Stomach smooth muscle (tissue), 2 donors: ENCODE results near the gene ACTN3.

Source experiments
- H3K27ac ChIP-seq: one replicate; pipeline ENCODE4 v1.7.0; 2013; ENCODE audit warnings: mild to moderate bottlenecking, low read length, inconsistent platforms
- H3K27me3 ChIP-seq, 2 donors: one replicate each; pipeline ENCODE4 v1.7.0; 2013; ENCODE audit warnings: low read length in 2 of 2; ENCODE audit not compliant: insufficient read depth in 2 of 2, control insufficient read depth in 1 of 2
- H3K36me3 ChIP-seq, 2 donors: one replicate each; pipeline ENCODE4 v1.7.0; 2013; ENCODE audit warnings: low read length in 2 of 2; ENCODE audit not compliant: control insufficient read depth in 2 of 2, insufficient read depth in 2 of 2
- H3K4me1 ChIP-seq: one replicate; pipeline ENCODE4 v1.7.0; 2013; ENCODE audit warnings: low read length; ENCODE audit not compliant: control insufficient read depth, insufficient read depth
- H3K4me3 ChIP-seq, 2 donors: one replicate each; pipeline ENCODE4 v1.7.0; 2013; ENCODE audit warnings: low read length in 2 of 2
- H3K9ac ChIP-seq, 2 donors: one replicate each; pipeline ENCODE4 v1.7.0; 2013; ENCODE audit warnings: low read length in 2 of 2, mild to moderate bottlenecking in 1 of 2
- H3K9me3 ChIP-seq, 2 donors: one replicate each; pipeline ENCODE4 v1.7.0; 2013; ENCODE audit warnings: low read length in 2 of 2; ENCODE audit not compliant: control insufficient read depth in 2 of 2
- donor health status: healthy.
- donor health status: Pancreatic carcinoma.

ACTN3 gene

DNA sequence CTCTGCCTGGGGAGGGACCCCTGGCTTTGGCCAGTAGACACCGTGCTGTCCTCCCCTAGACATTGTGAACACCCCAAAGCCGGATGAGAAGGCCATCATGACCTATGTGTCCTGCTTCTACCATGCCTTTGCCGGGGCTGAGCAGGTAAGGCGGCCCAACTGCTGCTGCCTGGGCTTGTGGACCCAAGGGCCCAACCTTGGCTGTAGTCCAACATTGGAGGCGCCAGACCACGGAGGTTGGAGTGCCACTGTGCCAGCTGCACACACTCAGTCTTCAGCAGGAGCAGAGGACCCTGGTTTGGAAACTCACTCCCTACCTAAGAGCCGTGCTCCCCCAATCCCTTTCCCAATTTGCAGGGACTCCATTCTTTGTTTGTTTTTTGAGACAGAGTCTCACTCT lies 9.4 kb downstream of the ACTN3 start:
- Histone ChIP-seq H3K9me3 (no peaks in the 10 kb centered on the region), H3K4me1 (peaks cover 10% of the 10 kb centered on the region), H3K4me3 (no peak overlapping the region), H3K27ac (no peak overlapping the region), H3K9ac (no peak overlapping the region), H3K36me3 (no peaks in the 10 kb centered on the region), H3K27me3 (peaks cover 0 to 5% of the 10 kb centered on the region in 2 donors)

DNA sequence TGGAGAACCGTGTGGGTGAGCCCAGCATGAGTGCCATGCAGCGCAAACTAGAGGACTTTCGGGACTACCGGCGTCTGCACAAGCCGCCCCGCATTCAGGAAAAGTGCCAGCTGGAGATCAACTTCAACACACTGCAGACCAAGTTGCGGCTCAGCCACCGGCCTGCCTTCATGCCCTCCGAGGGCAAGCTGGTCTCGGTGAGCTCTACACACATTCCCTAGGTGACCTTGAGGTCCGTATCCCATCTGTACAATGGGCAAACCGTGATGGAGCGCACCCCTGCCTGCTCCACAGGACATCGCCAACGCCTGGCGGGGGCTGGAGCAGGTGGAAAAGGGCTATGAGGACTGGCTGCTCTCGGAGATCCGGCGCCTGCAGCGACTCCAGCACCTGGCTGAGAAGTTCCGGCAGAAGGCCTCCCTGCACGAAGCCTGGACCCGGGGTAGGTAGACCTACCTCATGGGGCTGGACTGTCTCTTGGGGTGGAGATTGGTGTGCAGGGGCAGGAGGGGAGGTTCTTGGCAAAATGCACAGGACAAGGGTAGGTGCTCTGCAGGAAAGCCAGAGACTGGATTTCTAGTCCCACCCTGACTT lies 11.1 kb downstream of the ACTN3 start:
- Histone ChIP-seq H3K4me1 (peaks cover 10% of the 10 kb centered on the region), H3K9ac (no peak overlapping the region), H3K27ac (no peak overlapping the region), H3K36me3 (no peaks in the 10 kb centered on the region), H3K9me3 (no peaks in the 10 kb centered on the region), H3K4me3 (no peak overlapping the region), H3K27me3 (peaks cover 0 to 5% of the 10 kb centered on the region in 2 donors)

DNA sequence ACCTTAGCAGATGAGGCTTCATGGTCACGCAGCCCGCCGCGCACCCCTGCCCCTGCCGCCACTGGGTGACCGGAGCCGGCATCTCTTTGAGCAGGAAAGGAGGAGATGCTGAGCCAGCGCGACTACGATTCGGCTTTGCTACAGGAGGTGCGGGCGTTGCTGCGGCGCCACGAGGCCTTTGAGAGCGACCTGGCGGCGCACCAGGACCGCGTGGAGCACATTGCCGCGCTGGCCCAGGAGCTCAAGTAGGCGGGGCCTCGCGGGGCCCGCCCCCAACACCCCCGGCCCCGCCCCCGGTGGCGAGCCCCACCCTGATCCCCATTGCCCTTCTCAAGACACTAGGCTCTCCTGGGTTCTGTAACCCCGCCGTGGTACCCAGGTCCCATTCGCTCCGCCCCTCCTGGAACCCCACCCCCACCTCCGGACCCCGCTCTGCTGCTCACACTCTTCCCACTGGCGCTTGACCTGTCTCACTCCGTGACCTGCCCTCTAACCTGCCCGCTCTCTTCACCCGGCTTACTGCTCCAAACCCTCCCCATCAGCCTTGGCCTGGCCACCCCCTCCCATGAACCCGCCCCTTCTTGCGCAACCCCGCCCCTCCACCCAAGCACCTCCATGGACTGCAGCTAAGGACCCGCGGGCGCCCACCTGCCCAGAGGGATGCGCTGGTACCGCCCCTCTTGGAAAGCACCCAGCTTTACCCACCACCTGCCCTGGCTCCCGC lies 12.6 kb downstream of the ACTN3 start:
- Histone ChIP-seq H3K27ac (no peak overlapping the region), H3K27me3 (peaks cover 0 to 5% of the 10 kb centered on the region in 2 donors), H3K4me1 (peaks cover 10% of the 10 kb centered on the region), H3K9ac (no peak overlapping the region), H3K4me3 (peak overlapping the region in 1 of 2 donors; percentile 22), H3K9me3 (no peaks in the 10 kb centered on the region), H3K36me3 (no peaks in the 10 kb centered on the region)

DNA sequence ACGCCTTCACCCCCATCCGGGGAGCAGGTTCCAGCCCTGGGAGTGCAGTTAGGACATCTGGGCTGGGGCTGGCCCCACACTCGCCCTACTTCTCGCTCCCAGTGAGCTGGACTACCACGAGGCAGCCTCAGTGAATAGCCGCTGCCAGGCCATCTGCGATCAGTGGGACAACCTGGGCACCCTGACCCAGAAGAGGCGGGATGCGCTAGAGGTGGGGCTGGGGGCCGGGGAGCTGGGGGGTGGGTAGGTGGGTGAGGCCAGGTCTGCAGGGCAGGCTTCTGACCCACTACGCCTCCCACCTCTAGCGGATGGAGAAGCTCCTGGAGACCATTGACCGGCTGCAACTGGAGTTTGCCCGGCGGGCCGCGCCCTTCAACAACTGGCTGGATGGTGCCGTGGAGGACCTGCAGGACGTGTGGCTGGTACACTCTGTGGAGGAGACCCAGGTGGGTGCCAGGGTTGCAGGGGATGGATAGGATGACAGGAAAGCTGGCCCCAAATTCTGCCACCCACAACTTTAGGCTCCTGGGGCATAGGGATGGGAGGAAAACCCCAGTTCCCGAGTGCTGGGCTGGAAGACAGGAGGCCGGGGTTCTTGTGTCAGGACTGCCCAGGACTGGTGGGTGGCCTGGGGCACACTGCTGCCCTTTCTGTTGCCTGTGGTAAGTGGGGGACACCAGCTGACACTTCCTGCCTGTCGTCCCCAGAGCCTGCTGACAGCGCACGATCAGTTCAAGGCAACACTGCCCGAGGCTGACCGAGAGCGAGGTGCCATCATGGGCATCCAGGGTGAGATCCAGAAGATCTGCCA lies 13.4 kb downstream of the ACTN3 start:
- no peaks in the 10 kb centered on the region for H3K9me3 ChIP-seq
- H3K36me3 ChIP-seq, result peaks cover 0 to 6% of the 10 kb centered on the region in 2 donors
- peaks cover 10% of the 10 kb centered on the region for H3K4me1 ChIP-seq
- H3K27me3 ChIP-seq, result peaks cover 0 to 5% of the 10 kb centered on the region in 2 donors
- H3K27ac ChIP-seq, result no peak overlapping the region
- H3K4me3 ChIP-seq, result no peak overlapping the region
- H3K9ac ChIP-seq, result no peak overlapping the region

DNA sequence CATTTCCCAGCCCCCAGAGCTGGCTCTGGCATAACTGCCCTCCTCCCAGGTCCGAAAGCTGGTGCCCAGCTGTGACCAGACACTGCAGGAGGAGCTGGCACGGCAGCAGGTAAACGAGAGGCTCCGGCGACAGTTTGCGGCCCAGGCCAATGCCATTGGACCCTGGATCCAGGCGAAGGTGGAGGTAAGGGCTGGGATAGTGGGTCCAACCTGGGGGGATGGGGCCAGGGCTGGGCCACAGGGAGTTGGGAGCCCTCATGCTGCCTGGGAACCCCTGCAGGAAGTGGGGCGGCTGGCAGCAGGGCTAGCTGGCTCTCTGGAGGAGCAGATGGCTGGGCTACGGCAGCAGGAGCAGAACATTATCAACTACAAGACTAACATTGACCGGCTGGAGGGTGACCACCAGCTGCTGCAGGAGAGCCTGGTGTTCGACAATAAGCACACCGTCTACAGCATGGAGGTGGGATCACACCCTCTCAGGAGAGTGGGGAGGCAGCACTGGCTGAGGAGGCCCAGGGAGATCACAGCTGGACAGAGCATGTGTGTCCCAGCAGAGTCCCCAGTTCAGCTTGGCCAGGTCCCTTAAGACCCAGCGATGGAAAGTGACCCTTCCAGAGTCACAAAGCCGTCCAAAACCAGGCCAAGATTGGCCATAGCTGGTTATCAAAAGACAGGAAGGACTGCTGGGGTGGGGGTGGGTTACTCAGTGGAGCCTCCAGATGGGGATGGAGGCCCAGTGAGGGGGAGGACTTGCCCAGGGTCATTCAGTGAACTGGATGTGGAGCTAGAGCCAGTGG lies 14.7 kb downstream of the ACTN3 start:
- H3K4me3 ChIP-seq, result no peak overlapping the region
- peaks cover 10% of the 10 kb centered on the region for H3K4me1 ChIP-seq
- no peaks in the 10 kb centered on the region for H3K9me3 ChIP-seq
- peaks cover 6 to 8% of the 10 kb centered on the region in 2 donors for H3K36me3 ChIP-seq
- H3K27me3 ChIP-seq, result no peaks in the 10 kb centered on the region
- H3K9ac ChIP-seq, result no peak overlapping the region
- H3K27ac ChIP-seq, result no peak overlapping the region

DNA sequence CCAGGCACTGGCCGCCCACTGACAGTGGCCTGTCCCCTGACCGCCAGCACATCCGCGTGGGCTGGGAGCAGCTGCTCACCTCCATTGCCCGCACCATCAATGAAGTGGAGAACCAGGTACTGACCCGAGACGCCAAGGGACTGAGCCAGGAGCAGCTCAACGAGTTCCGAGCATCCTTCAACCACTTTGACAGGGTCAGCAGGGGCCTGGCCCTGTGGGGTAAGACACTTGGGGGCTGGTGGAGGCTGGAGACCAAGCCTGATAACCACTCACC lies 15.2 kb downstream of the ACTN3 start:
- Histone ChIP-seq H3K4me3 (no peak overlapping the region), H3K27ac (no peak overlapping the region), H3K36me3 (peaks cover 6 to 8% of the 10 kb centered on the region in 2 donors), H3K9ac (no peak overlapping the region), H3K9me3 (no peaks in the 10 kb centered on the region), H3K27me3 (no peaks in the 10 kb centered on the region), H3K4me1 (peaks cover 10% of the 10 kb centered on the region)

DNA sequence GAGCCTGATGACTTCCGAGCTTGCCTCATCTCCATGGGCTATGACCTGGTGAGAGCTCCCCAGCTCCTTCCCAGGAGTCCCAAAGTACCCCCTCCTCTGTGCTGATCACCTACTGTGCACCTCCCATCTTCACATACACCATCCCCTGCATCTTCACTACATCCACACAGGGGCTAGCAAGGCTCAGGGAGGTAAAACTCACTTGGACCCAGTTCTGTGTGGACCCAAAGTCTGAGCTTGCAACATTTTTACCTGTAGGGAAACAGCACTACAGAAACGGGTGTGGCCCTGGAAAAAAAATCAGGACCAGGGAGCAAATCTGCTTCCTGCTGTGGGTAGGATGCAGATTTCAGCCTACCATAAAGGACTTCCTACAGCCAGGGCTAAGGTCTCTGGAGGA lies 15.6 kb downstream of the ACTN3 start:
- Histone ChIP-seq H3K4me3 (no peak overlapping the region), H3K4me1 (peaks cover 11% of the 10 kb centered on the region), H3K27me3 (no peaks in the 10 kb centered on the region), H3K9me3 (no peaks in the 10 kb centered on the region), H3K36me3 (peaks cover 6 to 8% of the 10 kb centered on the region in 2 donors), H3K9ac (no peak overlapping the region), H3K27ac (no peak overlapping the region)

DNA sequence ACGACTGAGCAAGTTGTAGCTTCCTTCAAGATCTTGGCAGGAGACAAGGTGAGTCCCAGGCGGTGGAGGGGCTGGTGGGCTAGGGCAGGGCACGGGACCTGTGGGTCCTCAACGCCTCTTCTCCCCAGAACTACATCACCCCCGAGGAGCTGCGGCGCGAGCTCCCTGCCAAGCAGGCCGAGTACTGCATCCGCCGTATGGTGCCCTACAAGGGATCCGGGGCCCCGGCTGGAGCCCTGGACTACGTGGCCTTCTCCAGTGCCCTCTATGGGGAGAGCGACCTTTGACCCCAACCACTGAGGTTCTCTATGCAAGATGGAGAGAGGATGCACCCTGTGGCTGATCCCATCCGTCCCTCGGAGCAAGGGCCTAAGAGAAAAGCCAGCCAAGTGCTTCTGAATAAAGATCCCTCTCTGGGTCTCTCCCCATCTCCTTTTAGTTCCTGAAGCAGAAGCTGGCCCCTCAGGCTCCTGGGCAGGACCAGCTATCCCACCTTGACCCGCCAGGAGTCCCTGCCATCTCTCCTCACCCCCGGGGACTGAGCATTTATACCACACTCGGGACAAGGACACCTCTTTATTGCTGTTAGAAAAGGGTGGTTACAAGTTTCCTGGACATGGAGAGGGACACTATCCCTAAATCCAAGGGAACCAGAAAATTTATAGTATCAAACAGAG lies 16.3 kb downstream of the ACTN3 start:
- Histone ChIP-seq H3K9me3 (no peaks in the 10 kb centered on the region), H3K27ac (no peak overlapping the region), H3K4me3 (no peak overlapping the region), H3K4me1 (peaks cover 19% of the 10 kb centered on the region), H3K9ac (no peak overlapping the region), H3K27me3 (no peaks in the 10 kb centered on the region), H3K36me3 (peaks cover 6 to 8% of the 10 kb centered on the region in 2 donors)

DNA sequence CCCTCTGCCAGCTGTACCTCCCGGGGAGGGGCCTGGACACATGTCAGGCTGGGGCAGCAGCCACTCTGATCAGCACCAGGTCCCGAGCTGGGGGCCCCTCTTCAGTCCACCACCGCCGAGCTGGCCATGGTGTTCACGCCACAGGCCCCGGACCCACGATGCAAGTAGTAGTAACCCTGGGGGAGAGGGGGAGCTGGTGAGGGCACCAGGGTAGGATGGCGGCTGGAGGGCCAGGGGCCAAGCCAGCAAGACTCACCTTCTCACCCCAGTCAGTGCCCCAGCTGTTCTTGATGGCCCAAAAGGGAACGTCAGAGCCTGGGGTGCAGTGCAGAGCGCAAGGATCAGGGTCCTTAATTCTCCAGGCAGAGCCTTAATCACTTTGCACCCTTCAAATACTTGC lies 17.1 kb downstream of the ACTN3 start:
- H3K4me1 ChIP-seq, result peaks cover 19% of the 10 kb centered on the region
- H3K27me3 ChIP-seq, result no peaks in the 10 kb centered on the region
- H3K4me3 ChIP-seq, result no peak overlapping the region
- H3K9me3 ChIP-seq, result no peaks in the 10 kb centered on the region
- H3K9ac ChIP-seq, result no peak overlapping the region
- H3K27ac ChIP-seq, result no peak overlapping the region
- H3K36me3 ChIP-seq, result peaks cover 6 to 8% of the 10 kb centered on the region in 2 donors

DNA sequence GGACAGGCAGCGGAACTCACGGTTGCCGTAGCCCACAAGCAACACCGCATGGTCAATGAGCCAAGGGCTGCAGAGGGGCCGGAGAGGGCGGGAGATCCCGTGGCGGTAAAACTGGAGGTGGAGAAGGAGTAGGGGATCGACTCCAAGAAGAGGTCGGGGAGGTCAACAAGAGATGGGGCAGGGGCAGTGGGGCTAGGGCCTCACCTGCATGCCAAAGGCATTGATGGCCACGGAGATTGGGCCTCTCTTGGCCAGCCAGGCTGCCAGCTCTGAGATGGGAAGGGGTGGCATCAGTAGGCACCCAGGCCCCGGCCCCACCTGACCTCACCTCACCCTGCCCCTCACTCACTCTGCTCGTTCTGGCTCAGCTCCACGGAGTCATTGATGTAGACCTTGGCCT lies 17.8 kb downstream of the ACTN3 start:
- Histone ChIP-seq H3K27ac (no peak overlapping the region), H3K9me3 (no peaks in the 10 kb centered on the region), H3K27me3 (no peaks in the 10 kb centered on the region), H3K4me1 (peaks cover 14% of the 10 kb centered on the region), H3K9ac (no peak overlapping the region), H3K36me3 (peaks cover 6 to 8% of the 10 kb centered on the region in 2 donors), H3K4me3 (no peak overlapping the region)
